ENCODE data around the gene FBXO28. TPM values are rescaled to one million over a fixed set of nuclear protein-coding genes. Genes with fewer than 3 reads are reported as not detected.

Gene FBXO28
- polyA plus RNA-seq, 3 donors = 33.9 to 37.4 (median 36.3) TPM

Other genes with a start within 250 kb of the FBXO28 start
- gene DEGS1, start 69.1 kb downstream of the FBXO28 start, polyA plus RNA-seq (ENCODE audit: insufficient read length in 3 of 3) = 10 to 100 TPM; 62.2 to 72.0 (median 67.9) TPM
- gene NVL, start 216.1 kb downstream of the FBXO28 start, polyA plus RNA-seq (ENCODE audit: insufficient read length in 3 of 3) = 10 to 100 TPM; 36.2 to 44.7 (median 40.2) TPM
- gene CNIH4, start 242.8 kb downstream of the FBXO28 start, polyA plus RNA-seq (ENCODE audit: insufficient read length in 3 of 3) = 10 to 100 TPM; 52.9 to 60.4 (median 53.8) TPM

Measured in right renal cortex interstitium (tissue), 3 donors.